ENCODE data around the gene EXOC7. TPM values are rescaled to one million over a fixed set of nuclear protein-coding genes. Genes with fewer than 3 reads are reported as not detected.

EXOC7 gene
- total RNA-seq, 4 donors from 2014 or later: 57.7 to 79.1 (median 71.4) TPM

DNA sequence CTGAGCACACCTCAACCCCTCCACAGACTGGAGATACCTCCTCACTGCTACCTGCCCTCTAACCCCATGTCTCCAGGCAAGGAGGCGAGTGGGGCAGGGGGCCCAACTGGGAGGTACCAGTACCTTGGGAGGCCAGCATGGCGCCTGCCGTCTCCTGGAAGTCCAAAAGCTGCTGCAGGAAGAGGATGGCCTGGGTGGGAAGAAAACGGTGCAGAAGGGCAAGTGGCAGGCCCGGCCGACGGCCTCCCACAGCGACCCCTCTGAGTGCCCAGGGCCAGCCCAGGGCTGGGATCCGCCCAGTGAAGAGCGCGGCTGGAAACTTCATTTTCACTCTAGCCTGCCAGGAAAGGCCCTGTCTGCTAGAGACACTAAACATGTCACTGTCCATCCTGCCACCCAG, 16.1 kb downstream of the EXOC7 start:
- TF ChIP-seq, protein P1, sequence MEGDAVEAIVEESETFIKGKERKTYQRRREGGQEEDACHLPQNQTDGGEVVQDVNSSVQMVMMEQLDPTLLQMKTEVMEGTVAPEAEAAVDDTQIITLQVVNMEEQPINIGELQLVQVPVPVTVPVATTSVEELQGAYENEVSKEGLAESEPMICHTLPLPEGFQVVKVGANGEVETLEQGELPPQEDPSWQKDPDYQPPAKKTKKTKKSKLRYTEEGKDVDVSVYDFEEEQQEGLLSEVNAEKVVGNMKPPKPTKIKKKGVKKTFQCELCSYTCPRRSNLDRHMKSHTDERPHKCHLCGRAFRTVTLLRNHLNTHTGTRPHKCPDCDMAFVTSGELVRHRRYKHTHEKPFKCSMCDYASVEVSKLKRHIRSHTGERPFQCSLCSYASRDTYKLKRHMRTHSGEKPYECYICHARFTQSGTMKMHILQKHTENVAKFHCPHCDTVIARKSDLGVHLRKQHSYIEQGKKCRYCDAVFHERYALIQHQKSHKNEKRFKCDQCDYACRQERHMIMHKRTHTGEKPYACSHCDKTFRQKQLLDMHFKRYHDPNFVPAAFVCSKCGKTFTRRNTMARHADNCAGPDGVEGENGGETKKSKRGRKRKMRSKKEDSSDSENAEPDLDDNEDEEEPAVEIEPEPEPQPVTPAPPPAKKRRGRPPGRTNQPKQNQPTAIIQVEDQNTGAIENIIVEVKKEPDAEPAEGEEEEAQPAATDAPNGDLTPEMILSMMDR (IDR thresholded peaks at IDR 0.05; ENCODE audit: low read depth): no peak

DNA sequence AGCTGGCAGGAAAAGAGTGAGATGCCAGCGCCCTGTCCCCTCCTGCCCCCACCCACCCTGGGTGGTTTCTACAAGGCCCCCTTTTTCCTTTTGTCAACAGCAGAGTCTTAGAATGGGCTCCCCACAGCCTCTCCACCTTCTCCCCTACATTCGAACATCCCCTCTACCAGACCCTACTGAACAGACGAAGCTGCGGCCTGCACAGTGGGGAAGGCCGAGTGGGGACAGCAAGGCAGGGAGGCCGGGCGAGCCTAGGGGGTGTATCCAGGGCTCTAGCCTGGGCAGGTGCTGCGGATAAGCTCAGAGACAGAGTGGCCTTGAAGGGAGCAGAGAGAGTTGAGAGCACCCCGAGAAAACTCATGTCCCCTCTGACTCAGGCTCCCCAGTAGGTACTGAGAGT, 17.2 kb downstream of the EXOC7 start:
- TF ChIP-seq, protein P1 (IDR thresholded peaks at IDR 0.05; ENCODE audit: low read depth): no peak

DNA sequence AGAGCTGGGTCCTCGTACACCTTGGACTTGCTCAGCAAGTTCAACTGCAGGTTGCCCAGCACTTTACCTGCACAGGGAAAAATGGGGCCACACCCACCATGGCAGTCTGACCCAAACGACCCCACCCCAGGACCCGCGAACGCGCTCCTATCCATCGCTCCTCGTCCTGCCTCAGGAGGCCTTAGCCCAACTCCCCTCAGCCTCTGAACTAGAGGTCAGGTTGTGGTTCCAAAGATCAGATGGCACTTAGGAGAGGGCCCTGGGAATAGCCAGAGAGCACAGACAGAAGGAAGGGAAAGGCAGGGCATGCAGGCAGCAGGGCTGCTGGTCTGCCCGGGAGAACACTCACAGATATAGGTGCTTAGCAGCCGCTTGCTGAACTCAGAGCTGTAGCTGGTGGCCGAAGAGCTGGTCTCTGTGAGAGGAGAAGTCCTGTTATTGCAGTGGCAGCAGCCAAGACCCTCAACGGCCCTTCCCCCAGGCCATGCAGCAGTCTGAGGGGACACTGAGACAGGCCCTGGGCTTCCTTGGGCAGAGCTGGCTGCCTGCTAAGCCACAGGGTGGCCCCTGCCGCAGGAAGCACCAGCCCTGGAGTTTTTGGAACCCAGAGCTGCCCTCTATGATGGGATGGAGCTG, 17.7 kb downstream of the EXOC7 start:
- TF ChIP-seq, protein P1 (IDR thresholded peaks at IDR 0.05; ENCODE audit: low read depth): no peak

DNA sequence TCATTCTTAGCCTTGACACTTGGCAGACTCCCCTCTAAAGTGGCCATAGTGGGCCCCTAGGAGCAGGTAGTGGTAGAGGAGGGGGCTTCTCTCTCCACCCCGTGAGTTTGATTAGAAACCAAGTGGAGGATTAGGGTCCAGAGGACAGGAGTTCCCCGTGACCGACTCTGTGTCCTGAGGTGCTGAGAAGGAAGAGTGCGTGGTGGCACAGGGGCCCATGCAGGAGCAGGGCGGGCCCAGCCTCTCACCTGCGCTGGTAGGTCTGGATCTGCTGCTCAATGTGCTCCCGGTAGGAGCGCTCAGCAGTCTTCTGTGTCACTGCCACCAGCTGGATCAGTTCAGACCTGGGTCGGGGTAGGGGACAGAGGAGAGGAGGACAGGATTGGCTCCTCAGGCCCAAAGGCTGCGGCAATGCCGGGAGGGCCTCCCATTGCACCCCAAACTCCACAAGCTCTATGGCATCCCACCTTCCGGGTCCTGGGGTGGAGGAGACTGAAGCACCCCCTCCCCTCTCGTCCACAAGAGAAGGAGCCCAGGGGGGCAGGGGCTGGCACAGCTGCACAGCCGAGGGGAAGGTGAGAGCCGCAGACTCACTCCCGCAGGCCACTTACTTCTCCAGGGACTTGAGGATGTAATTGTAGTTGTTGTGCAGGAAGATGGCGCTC, 18.4 kb downstream of the EXOC7 start:
- TF ChIP-seq, protein P1 (IDR thresholded peaks at IDR 0.05; ENCODE audit: low read depth): no peak

GRCh38 chr17:76083536-76084182, 19.9 kb downstream of the EXOC7 start:
- TF ChIP-seq, protein P1 (IDR thresholded peaks at IDR 0.05; ENCODE audit: low read depth): no peak

DNA sequence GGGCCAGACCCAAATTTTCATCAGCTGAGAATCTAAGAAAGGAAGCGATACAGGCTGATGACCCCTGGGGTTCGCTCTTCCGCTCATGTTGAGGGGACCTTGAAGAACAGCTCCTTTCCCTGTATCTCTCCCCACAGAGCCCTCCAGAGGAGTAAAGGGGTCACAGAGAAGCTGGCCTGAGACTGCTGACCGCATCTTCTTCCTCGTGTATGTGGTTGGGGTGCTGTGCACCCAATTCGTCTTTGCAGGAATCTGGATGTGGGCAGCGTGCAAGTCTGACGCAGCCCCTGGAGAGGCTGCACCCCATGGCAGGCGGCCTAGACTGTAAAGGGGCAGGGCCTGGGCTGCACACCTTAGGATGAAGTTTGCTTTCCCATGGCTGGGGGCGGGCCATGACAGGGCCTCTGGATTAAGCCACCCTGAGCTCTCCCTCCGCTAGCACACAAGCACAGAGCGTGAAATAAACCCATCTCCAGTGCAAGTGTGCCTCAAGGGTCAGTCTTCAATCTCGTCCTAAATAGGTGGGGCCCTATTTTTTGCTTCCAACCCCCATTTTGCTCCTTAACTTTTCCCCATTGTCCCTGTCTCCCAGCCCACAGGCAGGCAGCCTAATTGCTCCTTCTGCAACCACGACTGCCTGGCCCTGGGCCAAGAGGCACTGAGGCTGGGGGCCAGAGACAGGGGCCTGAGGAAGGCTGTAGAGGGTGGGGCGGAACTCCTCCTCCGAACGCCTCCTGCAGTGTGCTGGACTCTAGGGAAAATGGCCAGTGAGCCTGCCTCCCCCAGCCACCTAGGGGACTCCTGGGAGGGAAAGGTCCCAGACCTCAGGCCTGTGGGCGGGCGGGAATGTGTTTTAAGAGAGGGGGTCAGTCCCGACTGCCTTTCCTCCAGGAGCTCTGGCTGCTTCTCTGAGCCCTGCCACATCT, 21.0 kb downstream of the EXOC7 start:
- TF ChIP-seq, protein P1 (IDR thresholded peaks at IDR 0.05; ENCODE audit: low read depth): no peak
